ENCODE results near the gene SETD5.
"Not testable (repeated sequence)": the region's sequence is repeated elsewhere in the genome, so short reads cannot be mapped to it uniquely, and the experiment has no call there.

The SETD5 gene

GRCh38 chr3:9455596-9456131 lies 58.2 kb downstream of the SETD5 start:
- no peak for DNase-seq

GRCh38 chr3:9467451-9467850 lies 70.0 kb downstream of the SETD5 start:
- peak; percentile 46 for ATAC-seq
- no peak for DNase-seq

More at GRCh38 chr3:9455596-9456131, 58.2 kb downstream of the SETD5 start:
- ATAC-seq: no peak

- DNase-seq (no peak), ATAC-seq (peak; percentile 61)
Measured at GRCh38 chr3:9468460-9468859, 71.0 kb downstream of the SETD5 start.

DNA sequence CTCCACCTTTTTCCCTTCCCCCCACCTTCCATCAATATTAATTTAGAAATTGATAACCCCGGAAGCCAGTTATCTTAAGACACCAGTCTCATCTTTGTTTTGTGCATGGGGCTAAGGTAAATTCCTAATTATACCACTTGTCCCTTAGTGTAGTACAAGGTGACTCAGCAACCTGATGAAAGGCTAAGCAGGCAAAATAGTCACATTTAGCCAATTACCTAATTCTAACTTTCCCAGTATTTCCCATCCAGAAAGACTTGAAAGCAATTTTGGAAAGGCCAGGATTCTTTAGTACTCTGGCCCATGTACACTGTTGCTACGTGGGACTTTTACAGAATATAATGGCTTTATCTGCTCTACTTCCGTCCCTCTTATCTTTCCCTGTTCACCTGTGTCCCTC lies 72.6 kb downstream of the SETD5 start:
- DNase-seq (no peak), ATAC-seq (no peak)

- ATAC-seq: no peak
- DNase-seq: no peak
Measured at GRCh38 chr3:9473496-9474065, 76.2 kb downstream of the SETD5 start.

- no peak for ATAC-seq
- DNase-seq: no peak
Measured at GRCh38 chr3:9474482-9474881, 77.1 kb downstream of the SETD5 start.

DNA sequence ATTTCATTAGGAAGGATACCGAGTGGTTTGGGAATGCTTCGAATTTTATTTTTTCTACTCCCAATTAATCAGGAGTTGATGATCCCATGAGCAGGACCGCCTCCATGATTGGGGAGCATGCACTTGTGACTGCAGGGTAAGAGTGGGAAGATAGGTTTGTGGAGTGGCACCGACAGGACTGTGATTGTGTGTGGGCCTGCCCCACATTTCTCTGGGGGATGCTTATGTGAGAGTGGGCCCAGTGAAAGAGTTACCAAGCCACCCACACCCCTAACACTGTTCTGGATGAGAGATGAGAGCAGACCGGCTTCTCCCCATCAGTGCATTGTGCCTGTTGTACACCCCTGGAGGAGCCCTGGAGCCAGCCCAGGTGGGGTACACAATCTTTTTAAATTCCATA lies 79.5 kb downstream of the SETD5 start:
- DNase-seq (no peak), ATAC-seq (no peak)

DNA sequence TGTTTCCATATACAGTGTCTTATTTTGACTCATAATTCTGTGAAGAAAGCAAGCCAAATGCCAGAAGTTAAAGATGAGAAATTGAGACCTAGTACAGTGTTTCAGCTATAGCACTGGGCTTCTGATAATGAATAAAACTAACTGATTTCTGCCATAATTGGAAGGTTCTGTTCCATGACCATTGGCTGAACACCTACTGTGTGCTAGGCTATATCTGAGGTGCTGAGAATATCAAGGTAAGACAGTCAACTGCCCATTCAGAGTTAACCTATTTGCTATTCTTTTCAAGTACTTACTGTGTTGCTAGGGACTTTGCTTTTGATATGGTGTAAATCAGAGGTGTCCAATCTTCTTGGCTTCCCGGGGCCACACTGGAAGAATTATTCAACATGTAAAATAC lies 82.8 kb downstream of the SETD5 start:
- ATAC-seq: no peak
- DNase-seq: no peak

GRCh38 chr3:9485248-9485647 lies 87.8 kb downstream of the SETD5 start:
- no peak for ATAC-seq

DNA sequence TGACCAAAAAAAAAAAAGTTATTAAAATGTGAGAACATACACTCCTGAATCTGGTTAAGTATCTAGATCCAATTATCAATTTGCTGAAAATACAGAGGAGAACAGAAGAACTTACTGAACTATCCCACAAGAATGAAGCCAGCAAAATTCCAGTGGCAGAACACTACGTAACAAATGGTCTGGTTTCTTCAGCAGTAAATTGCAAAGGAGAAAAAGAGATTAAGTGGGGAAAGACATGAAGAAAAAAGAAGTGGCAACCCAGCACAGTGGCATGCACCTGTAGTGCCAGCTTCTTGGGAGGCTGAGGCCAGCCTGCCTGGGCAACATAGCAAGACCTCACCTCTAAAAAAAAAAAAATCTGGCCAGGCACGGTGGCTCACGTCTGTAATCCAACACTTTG lies 94.1 kb downstream of the SETD5 start:
- DNase-seq (no peak), ATAC-seq (no peak)

More at GRCh38 chr3:9485248-9485647, 87.8 kb downstream of the SETD5 start:
- no peak for DNase-seq

- not testable (repeated sequence) for ATAC-seq
Measured at GRCh38 chr3:9494036-9494435, 96.6 kb downstream of the SETD5 start.

DNA sequence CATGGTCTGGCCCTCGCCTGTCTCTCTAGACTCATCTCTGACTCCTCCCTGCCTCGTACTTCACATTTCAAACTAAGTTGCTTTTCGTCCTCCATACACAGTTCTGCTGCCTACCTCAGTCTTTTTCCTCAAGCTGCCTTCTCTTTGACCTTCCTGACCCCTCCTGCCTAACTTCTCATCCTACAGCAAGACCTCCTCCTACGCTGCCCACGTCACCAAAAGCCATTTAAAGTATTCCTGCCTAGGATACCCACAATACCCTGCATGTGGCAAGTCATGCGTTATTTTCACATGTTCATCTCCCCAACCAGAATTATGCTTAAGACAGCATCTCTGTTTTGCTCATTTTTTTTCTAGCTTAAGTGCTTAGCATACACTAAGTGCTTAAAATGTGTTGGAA lies 99.5 kb downstream of the SETD5 start:
- no peak for DNase-seq
- ATAC-seq: no peak

More at GRCh38 chr3:9494036-9494435, 96.6 kb downstream of the SETD5 start:
- not testable (repeated sequence) for DNase-seq

- ATAC-seq (no peak), DNase-seq (no peak)
Measured at GRCh38 chr3:9497821-9498565, 100.6 kb downstream of the SETD5 start.

GRCh38 chr3:9498781-9499180 lies 101.4 kb downstream of the SETD5 start:
- DNase-seq (no peak), ATAC-seq (no peak)

DNA sequence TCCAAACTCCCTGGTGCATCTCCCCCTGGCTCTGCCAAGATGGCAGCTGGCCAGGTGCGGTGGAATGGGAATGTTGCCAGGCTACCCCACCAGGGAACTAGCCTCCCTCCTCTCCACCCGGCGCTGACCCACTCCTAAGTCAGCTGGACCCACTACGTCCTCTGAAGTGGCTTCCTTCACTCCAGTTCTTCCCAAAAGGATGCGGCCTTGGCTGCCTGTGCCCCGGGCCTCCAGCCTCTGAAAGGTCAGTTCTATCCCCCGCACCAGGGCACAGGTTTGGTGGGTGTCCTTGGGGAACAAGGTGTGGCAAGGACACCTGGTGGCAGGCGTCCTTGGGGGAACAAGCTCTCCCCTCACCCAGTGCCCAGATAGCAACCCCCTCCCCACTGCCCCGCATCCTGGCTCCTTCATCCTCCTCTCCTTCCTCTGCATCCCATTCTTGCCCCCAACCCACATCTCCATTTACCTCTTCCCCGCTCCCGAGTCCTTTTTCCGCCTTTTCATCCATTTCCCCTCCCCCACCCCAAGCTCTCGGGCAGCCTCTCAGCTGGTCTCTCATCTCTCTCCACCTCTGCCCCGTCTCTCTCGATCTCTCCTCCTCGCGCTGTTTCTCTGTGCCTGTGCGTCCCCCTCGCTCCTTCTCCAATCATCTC lies 102.2 kb downstream of the SETD5 start:
- ATAC-seq (no peak), DNase-seq (no peak)

DNA sequence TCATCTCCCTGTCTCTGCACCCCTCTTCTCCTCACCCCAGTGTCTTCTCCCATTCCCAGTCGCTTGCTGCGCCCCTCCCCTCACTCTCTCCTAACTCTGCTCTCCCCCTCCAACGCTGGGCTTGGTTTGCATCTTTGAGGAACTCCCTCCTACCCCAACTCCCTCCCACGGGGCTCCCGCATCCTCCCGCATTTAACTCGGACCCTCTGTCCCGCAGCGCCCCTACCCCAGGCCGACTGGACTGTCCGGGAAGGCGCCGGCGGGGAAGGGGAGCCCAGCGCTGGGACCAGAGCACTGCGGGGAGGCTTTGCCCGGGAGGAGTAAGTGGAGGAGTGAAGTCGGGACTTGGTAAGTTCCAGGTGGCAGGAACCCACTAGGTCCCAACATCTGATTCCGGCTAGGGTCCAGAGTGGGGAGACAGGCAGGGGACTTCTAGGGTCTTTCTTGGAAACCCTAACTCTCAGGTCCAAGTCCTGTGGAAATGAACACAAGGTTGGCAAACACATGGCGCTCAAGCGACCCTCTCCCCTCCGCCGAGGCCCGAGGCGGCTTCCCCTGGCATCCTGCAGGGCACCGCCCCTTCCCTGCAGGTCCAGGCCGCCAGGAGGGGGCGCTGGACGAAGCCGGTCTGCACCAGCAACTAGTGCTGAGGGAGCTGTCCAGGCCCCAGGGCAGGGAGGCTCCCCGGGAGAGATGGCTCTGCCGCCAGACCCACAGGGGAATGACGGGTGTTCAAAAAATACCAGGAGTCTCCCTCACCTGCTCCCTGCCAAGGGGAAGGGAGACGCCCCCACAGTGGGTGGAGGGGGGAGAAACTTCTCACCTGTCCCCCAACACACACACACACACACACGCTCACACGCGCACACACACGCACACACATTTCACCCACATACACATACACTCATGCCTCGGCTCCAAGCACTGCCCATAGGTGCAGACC lies 103.0 kb downstream of the SETD5 start:
- DNase-seq: peak; percentile 84
- peak; percentile 75 for ATAC-seq

DNA sequence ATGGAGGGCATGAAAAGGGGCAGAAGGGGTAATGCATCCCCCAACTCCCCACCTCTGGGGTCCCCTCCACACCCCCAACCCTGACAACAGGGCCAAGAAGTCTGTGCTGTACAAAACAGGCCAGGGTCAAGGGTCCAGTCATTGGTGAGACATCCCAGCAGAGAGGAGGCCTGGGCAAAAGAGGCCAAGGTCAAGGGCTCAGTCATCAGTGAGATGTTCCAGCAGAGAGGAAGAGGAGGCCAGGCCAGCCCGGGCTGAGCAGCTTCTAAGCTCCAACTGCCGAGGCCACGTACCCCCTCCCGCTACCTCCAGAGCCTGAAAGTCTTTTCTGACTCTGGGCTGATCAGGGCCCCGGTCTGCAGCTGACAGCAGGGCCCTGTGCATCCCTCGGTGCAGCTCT lies 103.8 kb downstream of the SETD5 start:
- DNase-seq (no peak), ATAC-seq (no peak)

GRCh38 chr3:9503283-9503682 lies 105.9 kb downstream of the SETD5 start:
- ATAC-seq (no peak), DNase-seq (peak; percentile 78)

GRCh38 chr3:9507586-9508578 lies 110.5 kb downstream of the SETD5 start:
- no peak for DNase-seq
- ATAC-seq: no peak

- ATAC-seq (no peak), DNase-seq (no peak)
Measured at GRCh38 chr3:9508781-9509180, 111.4 kb downstream of the SETD5 start.
